Lung (tissue), 12 donors: ENCODE data around the gene MAML3. TPM values are rescaled to one million over a fixed set of nuclear protein-coding genes. Genes with fewer than 3 reads are reported as not detected.

Experiments used
- ATAC-seq: fragments of 200-7000 bp; cut with Tn5 transposase; one replicate; pipeline ENCODE4 v1.9.1; 2020; ENCODE audit warnings: moderate number of reproducible peaks; ENCODE audit not compliant: insufficient read depth, low FRiP score
- DNase-seq, 3 donors: peaks; one replicate each; pipeline ENCODE4 v3.0.0-alpha.2; 2013 to 2017
- H3K27ac ChIP-seq, 2 donors: one replicate each; pipeline ENCODE4 v1.5.1; 2013; ENCODE audit warnings: mild to moderate bottlenecking in 2 of 2, moderate library complexity in 2 of 2, control low read depth in 1 of 2, inconsistent platforms in 1 of 2, low read depth in 1 of 2, low read length in 1 of 2
- H3K27me3 ChIP-seq, 3 donors: one replicate each; pipeline ENCODE4 v1.5.1; 2013; ENCODE audit warnings: low read length in 2 of 3; ENCODE audit not compliant: control insufficient read depth in 3 of 3, insufficient read depth in 3 of 3
- H3K36me3 ChIP-seq, 4 donors: one replicate each; pipeline ENCODE4 v1.5.1; 2013; ENCODE audit warnings: low read length in 4 of 4, mild to moderate bottlenecking in 1 of 4, moderate library complexity in 1 of 4; ENCODE audit not compliant: control insufficient read depth in 4 of 4, insufficient read depth in 4 of 4
- H3K4me1 ChIP-seq, 5 donors: one replicate each; pipeline ENCODE4 v1.5.1; 2013; ENCODE audit warnings: low read length in 5 of 5, mild to moderate bottlenecking in 2 of 5, moderate library complexity in 1 of 5; ENCODE audit not compliant: control insufficient read depth in 5 of 5, insufficient read depth in 5 of 5
- H3K4me3 ChIP-seq: one replicate; pipeline ENCODE4 v1.5.1; 2013; ENCODE audit warnings: mild to moderate bottlenecking, control low read depth, moderate library complexity
- H3K9ac ChIP-seq, 2 donors: one replicate each; pipeline ENCODE4 v1.5.1; 2013; ENCODE audit warnings: low read length in 2 of 2, control low read depth in 1 of 2; ENCODE audit not compliant: insufficient read depth in 1 of 2
- H3K9me3 ChIP-seq, 4 donors: one replicate each; pipeline ENCODE4 v1.5.1; 2013; ENCODE audit warnings: low read length in 3 of 4, mild to moderate bottlenecking in 1 of 4, moderate library complexity in 1 of 4; ENCODE audit not compliant: control insufficient read depth in 4 of 4, insufficient read depth in 3 of 4
- CTCF ChIP-seq: IDR thresholded peaks from 2 replicates; pipeline ENCODE4 v1.5.1; 2012; ENCODE audit warnings: mild to moderate bottlenecking; ENCODE audit errors: control extremely low read depth, extremely low read depth
- WGBS, 2 donors: extraction: QIAGEN DNeasy Blood & Tissue Kit; methylation state at CpG; one replicate each; pipeline ENCODE4 v1.1.7; 2013; 5-methylcytosine and 5-hydroxymethylcytosine counted together
- polyA plus RNA-seq, 2 donors: library from polyadenylated mRNA; stranded (reverse); fragments of 200-250 nt; gene quantifications; one replicate each; pipeline ENCODE4 v1.2.1, GENCODE V29; 2013
- total RNA-seq, 2 donors: library from RNA; depleted of rRNA in 1 of 2; stranded (reverse); fragments of >200 nt in 1 of 2; gene quantifications; one replicate each; pipeline ENCODE4 v1.2.1, GENCODE V29; 2014 to 2021
- donor health status: control.
- donor health status: control.
- donor health status: Bipolar disorder and iron deficiency.
- donor health status: healthy.
- donor health status: DM: yes; HTN: yes; CAD: no.

MAML3 gene
- total and polyA plus RNA-seq, 4 donors = 3.0 to 16.4 (median 8.5) TPM

- DNase-seq = peak in 1 of 3 donors; percentile 61
- peaks cover 8 to 78% (median 28%) of the 10 kb centered on the region in 5 donors for H3K4me1 ChIP-seq
- WGBS, 2 donors = 85% methylated on average over 17 of the region's 17 CpGs
- H3K4me3 ChIP-seq = no peak overlapping the region
- H3K9ac ChIP-seq = no peak overlapping the region
- no peak for TF ChIP-seq CTCF
- no peak for ATAC-seq
- no peaks in the 10 kb centered on the region for H3K27me3 ChIP-seq
- peak overlapping the region in 1 of 2 donors; percentile 30 for H3K27ac ChIP-seq
- H3K36me3 ChIP-seq = no peaks in the 10 kb centered on the region
- no peaks in the 10 kb centered on the region for H3K9me3 ChIP-seq
Measured at GRCh38 chr4:140047017-140047640, 106.9 kb downstream of the MAML3 start.

GRCh38 chr4:140046543-140046942 is 107.4 kb downstream of the MAML3 start:
- Histone ChIP-seq H3K36me3 (no peaks in the 10 kb centered on the region), H3K9me3 (no peaks in the 10 kb centered on the region), H3K27me3 (no peaks in the 10 kb centered on the region), H3K4me1 (peaks cover 8 to 78% (median 28%) of the 10 kb centered on the region in 5 donors), H3K9ac (no peak overlapping the region), H3K27ac (no peak overlapping the region), H3K4me3 (no peak overlapping the region)
- TF ChIP-seq CTCF = no peak
- WGBS, 2 donors = 39 to 66% methylated on average over 6 of the region's 6 CpGs
- ATAC-seq (no peak), DNase-seq (no peak)

GRCh38 chr4:140046016-140046415 is 108.0 kb downstream of the MAML3 start:
- Histone ChIP-seq H3K36me3 (no peaks in the 10 kb centered on the region), H3K9ac (no peak overlapping the region), H3K9me3 (no peaks in the 10 kb centered on the region), H3K27ac (peak overlapping the region in 1 of 2 donors; percentile 31), H3K27me3 (no peaks in the 10 kb centered on the region), H3K4me3 (no peak overlapping the region), H3K4me1 (peaks cover 8 to 78% (median 28%) of the 10 kb centered on the region in 5 donors)
- ATAC-seq (no peak), DNase-seq (peak in 2 of 3 donors; percentile 55 to 56)
- WGBS, 2 donors = 59 to 81% methylated on average over 3 of the region's 3 CpGs
- no peak for TF ChIP-seq CTCF
